ENCODE results near the gene NPAS3.

DNA sequence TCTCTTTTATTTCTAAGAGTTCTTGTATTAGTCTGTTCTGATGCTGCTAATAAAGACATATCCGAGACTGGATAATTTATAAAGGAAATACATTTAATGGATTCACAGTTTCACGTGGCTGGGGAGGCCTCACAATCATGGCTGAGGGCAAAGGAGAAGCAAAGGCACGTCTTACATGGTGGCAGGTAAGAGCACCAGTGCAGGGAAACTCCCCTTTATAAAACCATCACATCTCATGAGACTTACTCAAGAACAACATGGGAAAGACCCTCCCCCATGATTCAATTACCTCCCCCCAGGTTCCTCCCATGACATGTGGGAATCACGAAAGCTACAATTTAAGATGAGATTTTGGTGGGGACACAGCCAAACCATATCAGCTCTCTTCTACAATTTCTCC is 503.0 kb downstream of the NPAS3 start:
- TF ChIP-seq YY1 (IDR thresholded peaks at IDR 0.05) (no peak), REST (IDR thresholded peaks at IDR 0.05) (no peak), JUND (IDR thresholded peaks at IDR 0.05) (no peak), TAF1 (conservative IDR thresholded peaks at IDR 0.05) (no peak)

Data from liver (tissue), 2 donors.